NCI-H510A treated with DMSO at 0.1 percent for 48 hours (cell line): ENCODE data around the gene KRI1.
"Not testable (repeated sequence)": the region's sequence is repeated elsewhere in the genome, so short reads cannot be mapped to it uniquely, and the experiment has no call there.

Experiments used
- DNase-seq: peaks from one replicate; lab custom pipeline; 2025; lab: John Stamatoyannopoulos, UW

The KRI1 gene

DNA sequence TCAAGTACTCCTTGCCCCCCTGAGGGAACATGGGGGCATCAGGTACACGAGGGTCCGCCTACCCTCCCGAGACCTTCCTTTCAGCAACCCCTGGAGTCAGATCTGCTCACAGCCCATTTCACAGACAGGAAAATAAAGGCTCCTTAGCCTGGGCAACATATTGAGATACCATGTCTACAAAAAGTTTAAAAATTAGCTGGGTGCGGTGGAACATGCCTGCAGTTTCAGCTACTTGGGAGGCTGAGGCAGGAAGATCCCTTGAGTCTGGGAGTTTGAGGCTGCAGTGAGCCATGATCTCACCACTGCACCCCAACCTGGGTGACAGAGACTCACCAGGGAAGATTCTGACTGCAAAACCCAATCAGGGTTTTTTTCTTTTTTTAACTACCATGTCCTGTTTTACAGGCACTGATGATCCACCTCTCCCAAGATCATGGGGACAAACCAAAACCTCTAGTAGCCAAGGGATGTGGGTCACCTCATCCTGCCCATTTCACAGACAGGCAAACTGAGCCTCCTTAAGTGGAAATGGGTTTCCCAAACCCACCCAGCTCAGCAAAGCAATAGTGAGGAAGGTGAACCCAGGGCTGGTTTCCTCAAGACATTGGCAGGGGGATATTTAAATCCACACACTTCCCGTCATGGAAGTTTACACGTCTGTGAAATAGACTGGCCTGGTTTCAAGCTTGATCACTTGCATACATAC lies 9.4 kb upstream of the KRI1 start:
- no peak for DNase-seq

DNA sequence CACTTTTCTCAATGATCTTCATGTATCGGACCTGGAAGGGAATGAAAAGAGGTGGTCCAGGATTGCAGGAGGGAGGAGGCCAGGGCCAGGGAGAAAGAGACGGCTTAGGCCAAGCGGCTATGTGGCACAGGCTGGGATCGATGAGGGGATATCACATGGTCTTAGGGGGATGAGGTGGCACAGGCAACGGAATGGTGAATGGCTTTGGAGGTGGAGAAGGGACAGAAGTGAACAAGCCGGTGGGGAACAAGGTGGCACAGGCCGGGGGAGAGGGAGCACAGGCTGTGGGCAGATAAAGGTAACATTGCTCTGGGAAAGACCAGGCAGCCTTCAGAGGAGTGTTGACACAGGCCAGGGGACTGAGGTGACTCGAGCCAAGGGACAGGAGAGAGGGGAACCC lies 8.7 kb upstream of the KRI1 start:
- DNase-seq: no peak

DNA sequence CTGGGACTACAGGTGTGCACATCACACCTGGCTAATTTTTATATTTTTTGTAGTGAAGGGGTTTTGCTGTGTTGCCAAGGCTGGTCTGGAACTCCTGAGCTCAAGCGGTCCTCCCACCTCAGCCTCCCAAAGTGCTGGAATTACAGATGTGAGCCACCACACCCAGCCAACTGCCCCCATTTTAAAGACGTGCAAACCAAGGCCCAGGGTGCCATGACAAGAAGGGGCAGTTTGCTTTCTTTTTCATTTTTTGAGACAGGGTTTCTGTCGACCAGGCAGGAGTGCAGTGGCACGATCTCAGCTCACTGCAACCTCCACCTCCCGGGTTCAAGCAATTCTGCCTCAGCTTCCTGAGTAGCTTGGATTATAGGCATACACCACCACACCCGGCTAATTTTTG lies 8.0 kb upstream of the KRI1 start:
- DNase-seq: not testable (repeated sequence)

DNA sequence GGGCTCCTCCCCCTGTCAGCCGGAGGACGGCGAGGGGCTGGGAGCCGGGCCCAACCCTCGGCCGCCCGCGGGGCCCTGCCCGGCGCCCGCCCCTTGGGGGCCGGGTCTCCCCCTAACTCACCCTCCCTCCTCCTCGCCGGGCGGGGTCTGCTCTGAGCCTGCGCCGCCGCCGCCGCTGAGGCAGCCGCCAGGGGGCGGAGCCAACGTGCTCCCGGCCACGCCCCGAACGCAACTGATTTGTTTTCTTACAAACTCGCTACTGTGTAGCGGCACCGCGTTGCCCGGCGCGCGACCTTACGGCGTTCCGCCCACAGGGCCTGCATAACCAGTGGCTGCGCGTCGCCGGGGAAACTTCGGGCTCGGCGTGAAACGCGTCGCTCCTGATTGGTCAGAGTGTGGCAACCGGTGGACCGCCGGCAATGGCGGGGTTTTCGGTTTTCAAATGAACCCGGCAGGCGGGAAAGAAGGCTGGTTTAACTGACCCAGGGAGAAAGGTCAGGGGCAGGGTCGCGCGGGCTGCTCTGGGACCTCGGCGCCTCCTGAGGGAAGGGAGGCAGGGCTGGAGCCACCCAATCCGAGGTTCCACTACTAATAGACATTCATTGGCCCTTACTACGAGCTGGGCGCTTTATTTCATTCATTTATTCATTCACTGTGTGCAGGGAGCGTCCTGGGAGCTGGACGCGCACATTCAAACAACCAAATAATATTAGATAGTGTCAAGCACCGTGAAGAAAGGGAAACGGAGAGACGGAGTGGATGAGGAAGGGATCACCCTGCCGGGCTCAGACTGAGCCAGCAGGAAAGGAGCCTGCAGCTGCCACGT lies 3.2 kb upstream of the KRI1 start, which contains the start of gene CDKN2D:
Gene CDKN2D, minus strand, starts transcription at position 154 of the 826 bp plus-strand sequence. CDS start 326 bp downstream, outside the sequence.
- DNase-seq: peak; percentile 97

DNA sequence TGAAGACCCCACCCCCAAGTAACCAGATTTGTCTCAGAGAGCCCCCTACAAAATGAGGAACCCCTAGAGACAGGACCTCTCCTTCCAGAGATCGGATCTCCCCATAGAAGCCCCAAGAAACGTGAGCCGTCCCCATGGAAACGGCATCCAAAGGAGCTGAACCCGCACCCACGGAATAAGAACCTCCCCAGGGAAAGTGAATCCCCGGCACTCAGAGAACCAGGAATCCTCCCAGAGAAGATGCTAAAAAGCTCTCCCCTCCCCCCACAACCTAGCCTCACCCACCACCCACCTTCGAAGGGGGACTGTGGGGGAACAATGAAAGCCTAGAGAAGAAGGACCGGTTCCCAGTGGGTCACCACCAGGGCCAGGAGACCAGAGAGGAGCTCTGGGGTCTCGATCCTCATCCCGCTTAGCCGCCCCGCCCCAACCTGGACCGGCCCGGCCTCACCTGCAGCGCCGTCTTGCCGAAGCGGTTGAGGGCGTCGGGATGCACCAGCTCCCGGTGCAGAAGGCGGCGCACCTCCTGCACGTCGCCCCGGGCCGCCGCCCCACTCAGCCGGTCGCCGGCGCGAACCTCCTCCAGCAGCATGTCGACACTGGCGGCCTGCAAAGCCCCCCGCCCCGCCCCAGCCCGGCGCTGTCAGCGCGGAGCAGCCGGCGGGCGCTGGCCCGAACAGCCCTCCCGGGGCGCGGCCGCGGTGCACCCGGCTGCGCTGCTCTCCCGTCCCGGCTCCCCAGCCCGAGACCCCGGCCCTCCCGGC lies 2.4 kb upstream of the KRI1 start:
- peak; percentile 32 for DNase-seq

DNA sequence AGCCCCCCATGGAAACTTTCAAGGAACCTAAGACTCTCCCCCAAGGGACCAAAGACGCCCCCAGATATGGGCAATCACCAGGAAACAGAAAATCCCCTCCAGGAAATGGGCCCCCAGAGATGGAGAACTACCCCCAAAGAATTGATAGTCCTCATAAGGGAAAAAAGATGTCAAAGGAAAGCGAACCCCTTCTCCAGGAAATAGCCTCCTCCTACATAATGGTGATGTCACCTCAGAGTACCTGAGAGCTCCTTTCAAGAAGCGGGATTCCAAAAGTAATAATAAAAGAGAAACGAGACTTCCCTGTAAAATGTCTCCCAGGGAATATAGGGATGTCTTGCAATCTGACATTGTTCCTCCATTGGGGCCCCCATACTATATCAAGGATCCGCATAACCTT lies 1.8 kb upstream of the KRI1 start:
- no peak for DNase-seq

DNA sequence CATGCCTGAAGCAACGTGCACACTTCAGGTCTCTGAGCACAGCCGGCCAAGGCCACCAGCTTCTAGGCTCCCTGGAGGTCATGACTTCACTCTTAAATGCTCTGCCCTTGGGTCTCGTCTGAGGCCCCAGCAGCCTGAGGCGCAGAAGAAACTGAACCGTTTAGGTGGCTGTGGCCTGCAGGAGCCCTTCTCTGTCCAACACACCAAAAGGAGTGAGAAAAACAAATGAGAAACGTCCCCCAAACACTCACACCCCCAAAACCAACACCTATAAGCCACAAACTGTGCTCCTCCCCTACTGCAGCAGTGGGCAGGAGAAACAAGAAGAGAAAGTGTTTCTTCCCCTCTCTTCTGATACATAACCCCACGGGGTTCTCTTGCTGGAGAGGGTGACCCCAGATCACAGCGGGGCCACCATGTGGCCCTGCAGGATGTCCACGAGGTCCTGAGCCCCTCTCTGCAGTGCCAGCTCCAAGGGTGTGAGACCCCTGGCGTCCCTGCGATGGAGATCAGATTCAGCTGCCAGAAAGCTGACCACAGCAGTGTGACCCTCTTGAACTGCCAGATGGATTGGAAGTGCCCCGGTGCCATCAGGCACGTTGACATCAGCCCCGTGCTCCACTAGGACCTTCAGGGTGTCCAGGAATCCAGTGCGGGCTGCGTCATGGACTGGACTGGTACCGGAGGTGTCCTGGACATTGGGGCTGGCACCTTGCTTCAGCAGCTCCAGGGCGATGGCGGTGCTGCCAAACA lies 1.0 kb upstream of the KRI1 start:
- no peak for DNase-seq

DNA sequence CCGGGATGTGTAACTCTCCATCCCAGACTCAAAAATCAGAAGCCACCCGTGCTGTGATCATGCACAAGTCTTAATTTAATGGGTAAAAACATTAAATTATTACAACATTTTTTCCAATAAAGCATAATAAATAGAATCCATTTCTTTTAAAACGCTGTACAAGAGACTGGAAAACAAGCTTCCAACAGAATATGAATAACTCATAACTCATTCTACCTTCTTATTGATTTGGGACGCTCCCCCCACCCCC lies 523 bp upstream of the KRI1 start:
- DNase-seq: no peak

DNA sequence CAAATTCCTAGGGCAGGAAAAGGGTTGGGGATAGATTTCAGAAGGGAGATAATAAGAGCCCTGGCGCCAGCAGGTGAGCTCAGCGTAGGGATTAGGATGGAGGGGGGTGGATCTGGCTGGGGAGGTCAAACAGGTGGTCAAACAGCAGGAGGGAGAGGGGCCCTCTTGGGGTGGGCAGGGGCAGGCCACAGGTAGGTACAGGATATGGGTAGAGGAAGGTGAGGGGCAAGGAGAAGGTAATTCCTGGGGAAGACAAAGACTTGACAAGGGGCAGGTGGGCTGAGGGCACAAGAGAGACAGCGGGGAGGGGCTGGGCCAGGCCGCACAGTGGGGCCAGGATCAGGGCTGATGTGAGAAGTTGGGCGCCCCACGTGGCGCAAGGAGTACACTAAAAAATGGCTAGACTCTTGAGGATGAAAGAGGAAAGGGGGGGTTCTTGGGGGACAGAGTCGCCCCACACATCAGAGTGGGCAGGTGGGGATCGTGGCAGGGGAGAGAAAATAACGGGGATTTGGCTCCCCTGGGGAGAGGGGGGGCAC lies 713 bp downstream of the KRI1 start:
- DNase-seq: peak; percentile 54

DNA sequence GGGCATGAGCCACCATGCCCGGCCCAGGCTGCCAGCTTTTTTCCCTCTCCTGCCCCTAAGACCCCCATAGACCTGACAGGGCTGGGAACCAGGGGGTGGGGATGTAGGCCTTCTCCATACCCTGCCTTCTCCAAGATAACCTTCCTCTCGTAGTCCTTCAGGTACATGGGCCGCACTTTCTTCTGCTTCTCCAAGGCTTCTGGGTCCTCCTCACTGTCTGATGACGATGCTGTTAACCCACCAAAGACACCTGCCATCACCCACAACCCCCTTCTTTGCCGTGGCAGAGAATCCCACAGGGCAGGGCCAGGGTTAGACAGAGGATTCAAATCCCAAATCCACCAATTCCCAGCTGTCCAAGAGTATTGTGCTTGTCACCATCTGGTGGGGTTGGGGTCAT lies 3.2 kb downstream of the KRI1 start:
- DNase-seq: no peak

DNA sequence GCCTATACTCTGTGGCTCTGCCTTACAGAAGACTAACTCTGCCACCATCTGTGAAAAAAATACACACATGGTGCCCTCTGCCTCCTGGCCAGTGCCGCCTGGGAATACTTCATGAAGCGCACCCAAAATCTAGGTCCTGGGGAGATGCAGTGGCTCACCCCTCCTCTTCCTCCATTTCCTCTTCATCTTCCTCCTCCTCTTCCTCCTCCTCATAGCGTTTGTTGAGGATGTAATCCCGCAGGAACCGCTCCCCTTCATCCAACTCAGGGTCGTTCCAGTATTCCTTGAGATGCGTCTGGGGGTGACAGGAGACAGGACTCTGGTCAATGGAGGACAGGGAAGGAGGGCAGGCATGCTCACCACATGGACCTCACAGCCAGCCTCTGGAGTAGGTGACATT lies 5.7 kb downstream of the KRI1 start:
- DNase-seq: no peak

DNA sequence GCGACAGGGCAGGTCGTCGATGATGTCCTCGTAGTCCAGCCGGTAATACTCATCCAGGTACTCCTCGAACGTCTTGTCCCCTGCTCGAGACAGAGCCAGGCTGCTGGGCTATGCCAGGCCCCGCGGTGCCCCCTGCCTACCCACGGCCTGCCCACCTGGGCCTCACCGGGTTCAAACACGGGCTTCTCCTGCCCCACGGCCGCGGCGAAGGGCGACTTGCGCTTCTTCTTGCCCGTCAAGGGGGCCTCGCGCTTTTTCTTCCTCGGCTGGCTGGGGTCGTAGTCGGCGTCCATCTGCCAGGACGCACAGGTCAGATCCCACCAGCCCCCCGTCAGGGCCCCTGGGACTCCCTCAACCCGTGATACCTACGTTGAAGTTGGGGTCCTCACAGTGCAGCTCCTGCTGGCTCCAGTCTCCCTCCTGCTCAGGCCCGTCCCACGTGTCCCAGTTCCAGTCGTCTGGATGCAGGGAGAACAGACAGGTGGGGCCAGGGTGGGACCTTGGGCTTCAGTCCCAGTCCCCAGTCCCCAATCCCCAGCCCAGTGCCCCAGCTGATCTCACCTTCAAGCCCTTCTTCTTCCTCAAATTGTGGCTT lies 8.1 kb downstream of the KRI1 start:
- DNase-seq: no peak

DNA sequence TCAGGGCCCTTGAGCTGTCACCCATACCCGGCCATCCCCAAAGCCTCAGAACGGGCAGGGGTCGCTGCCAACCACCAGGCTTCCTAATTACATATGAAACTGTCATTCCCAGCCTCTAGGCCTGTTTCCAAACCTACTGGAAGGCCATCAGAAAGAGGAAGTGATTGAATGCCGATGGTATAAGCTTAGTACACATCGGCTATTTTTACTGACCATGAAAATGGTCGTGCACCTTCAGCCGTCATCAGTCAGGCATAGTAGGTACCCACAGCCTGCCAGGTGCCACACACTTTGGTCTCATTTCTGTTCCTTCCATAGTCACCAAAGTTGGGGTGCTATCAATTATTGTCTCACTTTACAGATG lies 10.2 kb downstream of the KRI1 start:
- DNase-seq: no peak

DNA sequence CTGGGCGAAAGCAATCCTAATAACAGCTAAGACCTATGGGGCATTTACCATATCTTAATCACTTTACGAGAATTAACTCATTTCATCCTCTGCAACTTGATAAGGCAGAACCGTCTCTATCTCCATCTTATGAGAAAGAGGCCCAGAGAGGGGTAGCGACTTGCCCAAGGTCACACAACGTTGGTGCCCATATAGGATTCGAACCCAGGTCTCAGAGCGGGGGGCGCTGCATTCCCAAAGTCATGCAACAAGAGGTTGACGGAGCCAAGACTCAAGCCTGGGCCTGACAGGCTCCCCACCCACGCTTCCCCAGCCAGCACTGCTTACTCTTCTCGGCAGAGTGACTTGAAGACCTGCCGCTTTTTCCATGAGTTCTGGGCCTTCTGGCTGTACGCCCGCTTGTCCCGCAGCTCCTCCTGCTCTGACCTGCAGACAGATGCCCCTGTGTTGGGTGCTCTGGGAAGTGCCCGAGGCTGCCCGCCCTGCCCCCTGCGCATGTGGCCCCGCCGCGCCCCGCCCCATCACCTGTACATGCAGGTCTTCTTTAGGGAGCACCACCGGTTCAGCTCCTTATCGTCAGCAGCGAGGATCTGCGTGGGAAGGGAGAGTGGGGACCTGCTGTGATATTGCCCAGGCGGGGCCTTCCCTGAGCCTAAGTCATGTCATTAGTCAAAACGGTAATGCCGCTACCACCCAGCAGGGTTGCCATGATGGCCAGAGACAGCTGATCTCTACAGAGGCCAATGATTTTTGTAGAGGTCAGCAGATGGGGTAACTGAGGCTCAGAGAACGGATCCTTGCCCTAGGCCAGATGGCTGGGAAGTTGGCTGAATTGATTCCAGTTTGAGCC lies 10.8 kb downstream of the KRI1 start:
- DNase-seq: no peak

DNA sequence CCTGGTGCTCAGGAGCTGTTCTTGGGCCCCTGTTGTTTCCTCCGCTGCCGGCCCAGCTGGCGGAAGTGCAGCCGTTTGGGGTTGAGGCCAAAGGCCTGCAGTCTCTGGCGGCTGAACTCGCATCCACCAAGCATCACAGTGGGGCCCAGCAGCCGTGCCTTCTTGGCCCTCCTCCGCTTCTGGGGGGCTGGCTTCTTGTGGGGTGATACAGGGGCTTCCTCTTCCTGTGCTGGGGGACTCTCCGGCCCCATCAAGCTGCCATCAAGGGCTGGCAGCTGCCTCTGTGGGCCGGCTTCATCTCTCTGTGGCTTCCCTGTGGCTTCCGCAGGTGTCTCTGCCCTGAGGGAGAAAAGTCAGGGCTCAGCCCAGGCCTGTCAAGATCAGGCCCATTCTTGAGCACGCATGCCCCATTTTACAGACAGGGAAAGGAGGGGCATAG lies 11.8 kb downstream of the KRI1 start:
- no peak for DNase-seq

DNA sequence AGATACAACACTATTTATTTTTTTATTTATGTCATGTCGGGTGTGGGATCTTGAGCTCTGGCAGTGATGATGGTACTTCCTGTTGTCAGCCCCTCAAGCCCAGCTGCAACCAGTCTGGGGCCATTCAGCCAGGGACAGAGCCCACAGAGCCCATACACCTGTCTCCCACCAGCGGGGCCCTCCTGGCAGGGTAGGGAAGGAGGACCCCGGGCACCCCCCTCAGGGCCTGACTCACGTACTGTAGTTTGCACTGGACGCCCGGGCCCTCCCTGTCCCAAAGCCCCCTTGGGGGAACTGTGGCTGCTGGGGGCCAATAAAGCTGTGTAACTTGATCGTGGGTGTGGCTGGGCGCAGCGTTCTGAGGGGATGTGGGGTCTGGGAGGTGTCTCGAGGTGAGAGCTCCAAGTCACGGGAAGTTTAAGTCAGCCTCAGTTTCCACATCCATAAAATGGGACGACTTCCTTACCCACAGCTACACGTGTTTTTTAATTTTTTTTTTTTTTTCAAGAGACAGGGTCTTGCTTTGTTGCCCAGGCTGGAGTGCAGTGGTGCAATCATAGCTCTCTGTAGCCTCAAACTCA lies 12.6 kb downstream of the KRI1 start:
- no peak for DNase-seq

DNA sequence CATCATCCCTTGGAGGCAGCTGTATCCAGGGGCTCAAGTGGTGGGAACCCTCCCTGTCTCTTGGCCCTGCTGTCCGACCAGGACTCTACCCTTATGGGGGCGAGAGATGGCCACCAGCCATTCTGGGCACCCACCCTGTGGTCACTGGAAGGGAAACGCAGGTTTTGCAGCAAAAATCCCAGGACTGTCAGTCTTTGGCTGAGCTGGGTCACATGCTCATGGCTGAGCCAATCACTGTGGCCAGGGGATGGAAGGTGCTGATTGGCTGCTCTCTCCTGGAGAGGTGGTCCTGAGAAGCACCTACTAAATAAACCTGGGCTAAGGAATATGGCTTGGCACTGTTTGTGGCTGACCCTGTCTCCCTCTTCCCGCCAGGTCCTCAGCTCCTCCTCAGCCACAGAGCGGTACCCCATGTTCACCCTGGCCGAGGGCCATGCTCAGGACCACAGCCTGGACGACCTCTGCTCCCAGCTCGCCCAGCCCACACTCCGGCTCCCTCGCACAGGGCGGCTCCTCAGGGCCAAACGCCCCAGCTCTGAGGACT lies 13.2 kb downstream of the KRI1 start:
- DNase-seq: peak; percentile 13

DNA sequence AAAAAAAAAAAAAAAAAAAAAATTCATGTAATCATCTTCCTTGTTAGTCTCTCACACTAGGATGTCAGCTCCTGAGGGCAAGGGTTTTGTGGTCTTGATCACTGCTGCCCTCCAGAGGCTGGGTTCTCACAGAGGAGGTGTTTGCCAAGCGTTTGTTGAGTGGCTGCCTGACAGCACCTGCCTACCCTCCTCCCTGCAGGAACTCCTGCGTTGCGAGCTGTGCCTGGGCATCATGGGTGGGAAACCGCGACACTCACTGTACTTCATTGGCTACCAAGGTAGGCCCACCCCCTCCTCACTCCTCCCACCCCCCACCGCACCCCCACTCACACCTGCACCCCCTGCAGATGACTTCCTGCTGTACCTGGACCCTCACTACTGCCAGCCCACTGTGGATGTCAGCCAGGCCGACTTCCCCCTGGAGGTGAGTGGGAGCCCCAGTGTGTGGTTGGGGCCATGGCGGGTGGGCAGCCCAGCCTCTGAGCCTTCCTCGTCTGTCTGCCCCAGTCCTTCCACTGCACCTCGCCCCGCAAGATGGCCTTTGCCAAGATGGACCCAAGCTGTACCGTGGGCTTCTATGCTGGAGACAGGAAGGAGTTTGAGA lies 14.0 kb downstream of the KRI1 start:
- DNase-seq: no peak

DNA sequence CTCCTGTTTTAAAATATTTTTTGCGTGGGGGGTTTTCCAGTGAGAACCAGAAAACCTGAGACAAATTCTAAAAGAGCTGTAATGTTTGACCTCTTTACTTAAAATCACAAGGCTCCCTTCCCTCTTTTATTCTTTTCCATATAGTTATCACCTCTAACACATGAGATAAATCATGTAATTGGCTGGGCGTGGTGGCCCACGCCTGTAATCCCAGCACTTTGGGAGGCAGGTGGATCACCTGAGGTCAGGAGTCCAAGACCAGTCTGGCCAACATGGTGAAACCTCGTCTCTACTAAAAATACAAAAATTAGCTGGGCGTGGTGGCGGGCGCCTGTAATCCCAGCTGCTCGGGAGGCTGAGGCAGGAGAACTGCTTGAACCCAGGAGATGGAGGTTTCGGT lies 14.8 kb downstream of the KRI1 start:
- not testable (repeated sequence) for DNase-seq

DNA sequence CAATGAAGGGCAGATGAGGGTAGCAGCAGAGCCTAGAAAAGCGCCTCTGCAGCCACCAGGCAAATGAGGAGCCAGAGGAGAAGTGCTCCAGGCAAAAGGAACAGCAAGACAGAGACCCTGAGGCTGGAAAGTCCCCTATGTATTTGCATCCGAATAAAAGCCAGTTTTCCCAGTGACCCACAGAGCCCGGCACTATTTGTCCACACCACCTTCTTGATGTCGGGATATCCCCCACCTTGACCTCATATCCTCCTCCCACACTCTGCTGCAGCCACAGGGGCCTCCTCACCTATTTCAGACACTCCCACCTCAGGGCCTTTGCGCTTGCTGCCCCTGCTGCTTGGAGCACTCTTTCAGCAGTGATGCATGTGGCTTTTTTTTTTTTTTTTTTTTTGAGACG lies 15.5 kb downstream of the KRI1 start:
- no peak for DNase-seq
